Measurements from ENCODE around the gene RBPJ. TPM values are rescaled to one million over a fixed set of nuclear protein-coding genes. Genes with fewer than 3 reads are reported as not detected.
"Not testable (repeated sequence)": the region's sequence is repeated elsewhere in the genome, so short reads cannot be mapped to it uniquely, and the experiment has no call there.

RBPJ gene
- total RNA-seq, 1 donor from 2014 or later = 121 TPM

- no peak for DNase-seq
- H3K36me3 Mint-ChIP-seq (ENCODE audit: unreplicated experiment) = no peaks in the 10 kb centered on the region
- H3K27me3 Mint-ChIP-seq (ENCODE audit: unreplicated experiment) = no peaks in the 10 kb centered on the region
- H3K27ac Mint-ChIP-seq (ENCODE audit: unreplicated experiment) = no peak overlapping the region
- no peak overlapping the region for H3K4me3 Mint-ChIP-seq (ENCODE audit: unreplicated experiment)
- no peaks in the 10 kb centered on the region for H3K9me3 Mint-ChIP-seq (ENCODE audit: unreplicated experiment)
- H3K4me1 Mint-ChIP-seq (ENCODE audit: low read depth, unreplicated experiment) = peaks cover 7% of the 10 kb centered on the region
- no peak for TF ChIP-seq CTCF (IDR thresholded peaks at IDR 0.05; ENCODE audit: partially characterized antibody, unreplicated experiment)
Measured at GRCh38 chr4:26354491-26354890, 33.7 kb downstream of the RBPJ start.

- no peak for TF ChIP-seq CTCF (IDR thresholded peaks at IDR 0.05; ENCODE audit: partially characterized antibody, unreplicated experiment)
- H3K27ac Mint-ChIP-seq (ENCODE audit: unreplicated experiment) = no peak overlapping the region
- no peaks in the 10 kb centered on the region for H3K36me3 Mint-ChIP-seq (ENCODE audit: unreplicated experiment)
- H3K4me1 Mint-ChIP-seq (ENCODE audit: low read depth, unreplicated experiment) = peaks cover 10% of the 10 kb centered on the region
- no peak for DNase-seq
- H3K4me3 Mint-ChIP-seq (ENCODE audit: unreplicated experiment) = no peak overlapping the region
- no peaks in the 10 kb centered on the region for H3K9me3 Mint-ChIP-seq (ENCODE audit: unreplicated experiment)
- no peaks in the 10 kb centered on the region for H3K27me3 Mint-ChIP-seq (ENCODE audit: unreplicated experiment)
Measured at GRCh38 chr4:26355392-26356052, 34.7 kb downstream of the RBPJ start.

GRCh38 chr4:26356081-26356501 lies 35.3 kb downstream of the RBPJ start:
- no peak for TF ChIP-seq CTCF (IDR thresholded peaks at IDR 0.05; ENCODE audit: partially characterized antibody, unreplicated experiment)

GRCh38 chr4:26359521-26359920 lies 38.7 kb downstream of the RBPJ start:
- H3K27ac Mint-ChIP-seq (ENCODE audit: unreplicated experiment); H3K4me3 Mint-ChIP-seq (ENCODE audit: unreplicated experiment); DNase-seq; H3K27me3 Mint-ChIP-seq (ENCODE audit: unreplicated experiment); H3K36me3 Mint-ChIP-seq (ENCODE audit: unreplicated experiment); H3K4me1 Mint-ChIP-seq (ENCODE audit: low read depth, unreplicated experiment); H3K9me3 Mint-ChIP-seq (ENCODE audit: unreplicated experiment): not testable (repeated sequence)

More at GRCh38 chr4:26356081-26356501, 35.3 kb downstream of the RBPJ start:
- H3K4me3 Mint-ChIP-seq (ENCODE audit: unreplicated experiment) = no peak overlapping the region
- H3K9me3 Mint-ChIP-seq (ENCODE audit: unreplicated experiment) = no peaks in the 10 kb centered on the region
- no peaks in the 10 kb centered on the region for H3K27me3 Mint-ChIP-seq (ENCODE audit: unreplicated experiment)
- no peak for DNase-seq
- H3K36me3 Mint-ChIP-seq (ENCODE audit: unreplicated experiment) = no peaks in the 10 kb centered on the region
- no peak overlapping the region for H3K27ac Mint-ChIP-seq (ENCODE audit: unreplicated experiment)
- peaks cover 13% of the 10 kb centered on the region for H3K4me1 Mint-ChIP-seq (ENCODE audit: low read depth, unreplicated experiment)

GRCh38 chr4:26360273-26360672 lies 39.5 kb downstream of the RBPJ start:
- no peak for DNase-seq
- Mint-ChIP-seq H3K4me1 (ENCODE audit: low read depth, unreplicated experiment) (peaks cover 6% of the 10 kb centered on the region), H3K36me3 (ENCODE audit: unreplicated experiment) (no peaks in the 10 kb centered on the region), H3K27me3 (ENCODE audit: unreplicated experiment) (no peaks in the 10 kb centered on the region), H3K27ac (ENCODE audit: unreplicated experiment) (no peak overlapping the region), H3K9me3 (ENCODE audit: unreplicated experiment) (no peaks in the 10 kb centered on the region), H3K4me3 (ENCODE audit: unreplicated experiment) (no peak overlapping the region)
- no peak for TF ChIP-seq CTCF (IDR thresholded peaks at IDR 0.05; ENCODE audit: partially characterized antibody, unreplicated experiment)

Measured in glutamatergic neuron (in vitro differentiated cells).